ENCODE results near the gene CPN2. TPM values are rescaled to one million over a fixed set of nuclear protein-coding genes. Genes with fewer than 3 reads are reported as not detected.

The CPN2 gene
- total and polyA plus RNA-seq, 2 of the 13 experiments (the other 11 are each of a cell fraction or from before 2014, with no cell fraction given), result 26.7 to 27.7 TPM

- 0 out of 2 replicates have a peak, but pooled peaks have one; percentile 22 for TF ChIP-seq BHLHE40 (IDR thresholded peaks at IDR 0.05; ENCODE audit: low read length)
- TF ChIP-seq SP4 (CRISPR knock-in tag; IDR thresholded peaks at IDR 0.05), result peak; percentile 53
- TF ChIP-seq ZBTB46 (CRISPR knock-in tag; IDR thresholded peaks at IDR 0.05; ENCODE audit: borderline replicate concordance), result no peak
- TF ChIP-seq NFE2L1 (CRISPR knock-in tag; IDR thresholded peaks at IDR 0.05; ENCODE audit: borderline replicate concordance), result no peak
- 0 out of 2 replicates have a peak, but pooled peaks have one; percentile 10 for TF ChIP-seq MIER2 (CRISPR knock-in tag; IDR thresholded peaks at IDR 0.05)
- peak; percentile 29; the same call in 1 of the 2 replicates for TF ChIP-seq CEBPG (CRISPR knock-in tag; IDR thresholded peaks at IDR 0.05)
- TF ChIP-seq HMG20B (CRISPR knock-in tag; conservative IDR thresholded peaks at IDR 0.05), result no peak
- peak; percentile 39 for TF ChIP-seq MEIS2 (CRISPR knock-in tag; IDR thresholded peaks at IDR 0.05)
- TF ChIP-seq ZNF788 (CRISPR knock-in tag; IDR thresholded peaks at IDR 0.05; ENCODE audit: borderline replicate concordance), result no peak; the same call in 1 of the 2 replicates
- TF ChIP-seq NFKBIZ (CRISPR knock-in tag; IDR thresholded peaks at IDR 0.05), result 0 out of 2 replicates have a peak, but pooled peaks have one; percentile 42
- no peak for TF ChIP-seq PAF1 (CRISPR knock-in tag; IDR thresholded peaks at IDR 0.05)
- no peak for TF ChIP-seq ESRRA (CRISPR knock-in tag; IDR thresholded peaks at IDR 0.05; ENCODE audit: low read depth)
- no peak for TF ChIP-seq JUNB (CRISPR knock-in tag; IDR thresholded peaks at IDR 0.05; ENCODE audit: borderline replicate concordance)
- TF ChIP-seq ZNF124 (CRISPR knock-in tag; IDR thresholded peaks at IDR 0.05), result no peak
- no peak for TF ChIP-seq DRAP1 (CRISPR knock-in tag; IDR thresholded peaks at IDR 0.05)
- no peak for TF ChIP-seq ZNF704 (CRISPR knock-in tag; IDR thresholded peaks at IDR 0.05; ENCODE audit: borderline replicate concordance)
- TF ChIP-seq ZSCAN21 (CRISPR knock-in tag; IDR thresholded peaks at IDR 0.05; ENCODE audit: borderline replicate concordance), result no peak
- TF ChIP-seq TGIF2 (CRISPR knock-in tag; IDR thresholded peaks at IDR 0.05), result peak; percentile 57; the same call in 1 of the 2 replicates
- peak; percentile 46; the same call in 1 of the 2 replicates for TF ChIP-seq SOX5 (CRISPR knock-in tag; IDR thresholded peaks at IDR 0.05; ENCODE audit: borderline replicate concordance)
- TF ChIP-seq CSRNP1 (CRISPR knock-in tag; IDR thresholded peaks at IDR 0.05), result no peak
- TF ChIP-seq THRA (CRISPR knock-in tag; IDR thresholded peaks at IDR 0.05; ENCODE audit: borderline replicate concordance), result no peak; the same call in 1 of the 2 replicates
- no peak for TF ChIP-seq ZNF547 (CRISPR knock-in tag; IDR thresholded peaks at IDR 0.05)
- no peak for TF ChIP-seq PAX8 (CRISPR knock-in tag; IDR thresholded peaks at IDR 0.05; ENCODE audit: borderline replicate concordance)
- TF ChIP-seq ZNF225 (CRISPR knock-in tag; IDR thresholded peaks at IDR 0.05), result peak; percentile 55; the same call in 1 of the 2 replicates
These were observed 35.8 kb downstream of the CPN2 start (continued) for GRCh38 chr3:194315088-194315964.
